DND-41 (cell line): Measurements from ENCODE around the gene RABGGTA.

Source experiments
- CTCF ChIP-seq: IDR thresholded peaks from 2 replicates; pipeline ENCODE4 v1.5.1; 2012; ENCODE audit warnings: borderline replicate concordance, low read length, moderate library complexity, mild to moderate bottlenecking; ENCODE audit not compliant: poor library complexity, severe bottlenecking; ENCODE audit errors: extremely low read depth
- EZH2 ChIP-seq: IDR thresholded peaks from 3 replicates; pipeline ENCODE4 v1.6.1; 2012; ENCODE audit warnings: borderline replicate concordance, low read depth, mild to moderate bottlenecking, moderate library complexity, low read length, inconsistent platforms; ENCODE audit not compliant: severe bottlenecking

- TF ChIP-seq CTCF (no peak), EZH2 (no peak)
Observed at GRCh38 chr14:24281636-24282035, 10.2 kb upstream of the RABGGTA start.
